NT2/D1 (cell line): ENCODE results near the gene KIF16B.

Source experiments
- SUZ12 ChIP-seq: IDR thresholded peaks from 2 replicates; pipeline ENCODE4 v1.6.1; 2011; ENCODE audit not compliant: insufficient read length, insufficient read depth; ENCODE audit errors: extremely low read depth
- YY1 ChIP-seq: IDR thresholded peaks from 2 replicates; pipeline ENCODE4 v1.6.1; 2011; ENCODE audit not compliant: insufficient read length, insufficient read depth

- TF ChIP-seq SUZ12 (no peak), YY1 (no peak)
Observed at GRCh38 chr20:16472045-16472872, 101.0 kb downstream of the KIF16B start.
